Large intestine (tissue), 3 donors: ENCODE data around the gene KNDC1. TPM values are rescaled to one million over a fixed set of nuclear protein-coding genes. Genes with fewer than 3 reads are reported as not detected.

Source experiments
- DNase-seq, 2 donors: peaks; one replicate each; pipeline versions ENCODE4 v3.0.0 to v3.0.0-alpha.2; 2013
- H3K27ac ChIP-seq: one replicate; pipeline ENCODE4 v1.5.1; 2013; ENCODE audit warnings: low read length
- H3K27me3 ChIP-seq: 2 replicates; pipeline ENCODE4 v1.6.1; 2013; ENCODE audit warnings: low read length; ENCODE audit not compliant: control insufficient read depth, insufficient read depth
- H3K36me3 ChIP-seq: 2 replicates; pipeline ENCODE4 v1.6.1; 2013; ENCODE audit warnings: low read length; ENCODE audit not compliant: control insufficient read depth, insufficient read depth
- H3K4me1 ChIP-seq: one replicate; pipeline ENCODE4 v1.6.1; 2013; ENCODE audit warnings: low read length; ENCODE audit not compliant: control insufficient read depth, insufficient read depth
- H3K4me3 ChIP-seq: one replicate; pipeline ENCODE4 v1.5.1; 2013; ENCODE audit warnings: low read length
- H3K9me3 ChIP-seq: one replicate; pipeline ENCODE4 v1.6.1; 2013; ENCODE audit warnings: mild to moderate bottlenecking, low read depth, low read length, moderate library complexity; ENCODE audit not compliant: control insufficient read depth
- WGBS: methylation state at CpG from one replicate; pipeline ENCODE4 v1.1.5; 2013; ENCODE audit warnings: low lambda C conversion rate; ENCODE audit not compliant: insufficient coverage; 5-methylcytosine and 5-hydroxymethylcytosine counted together
- polyA plus RNA-seq: library from polyadenylated mRNA; unstranded; fragments of 120-200 nt; gene quantifications from one replicate; pipeline ENCODE4 v1.2.1, GENCODE V29; 2013

The KNDC1 gene
- polyA plus RNA-seq, 1 donor, result 18.8 TPM

- peak overlapping the region; percentile 54 for H3K27ac ChIP-seq
- no peaks in the 10 kb centered on the region for H3K9me3 ChIP-seq
- peaks cover 57% of the 10 kb centered on the region for H3K4me1 ChIP-seq
- H3K27me3 ChIP-seq, result peaks cover 8% of the 10 kb centered on the region
- no peaks in the 10 kb centered on the region for H3K36me3 ChIP-seq
- WGBS, result no CpG with 5 or more reads among the region's 12 CpGs
- peak overlapping the region; percentile 18 for H3K4me3 ChIP-seq
- DNase-seq, result peak in 1 of 2 donors; percentile 39
These were observed 86.2 kb downstream of the KNDC1 start for GRCh38 chr10:133246236-133246626.

GRCh38 chr10:133247681-133248333 is 87.8 kb downstream of the KNDC1 start:
- no peak for DNase-seq
- H3K4me3 ChIP-seq, result no peak overlapping the region
- WGBS, result no CpG with 5 or more reads among the region's 36 CpGs
- no peak overlapping the region for H3K27ac ChIP-seq
- peaks cover 4% of the 10 kb centered on the region for H3K27me3 ChIP-seq
- no peaks in the 10 kb centered on the region for H3K9me3 ChIP-seq
- H3K4me1 ChIP-seq, result peaks cover 42% of the 10 kb centered on the region
- H3K36me3 ChIP-seq, result no peaks in the 10 kb centered on the region

GRCh38 chr10:133248334-133248715 is 88.3 kb downstream of the KNDC1 start:
- no CpG with 5 or more reads among the region's 12 CpGs for WGBS
- H3K27me3 ChIP-seq, result peaks cover 4% of the 10 kb centered on the region
- H3K27ac ChIP-seq, result no peak overlapping the region
- H3K9me3 ChIP-seq, result no peaks in the 10 kb centered on the region
- DNase-seq, result no peak
- H3K4me1 ChIP-seq, result peaks cover 41% of the 10 kb centered on the region
- H3K4me3 ChIP-seq, result no peak overlapping the region
- no peaks in the 10 kb centered on the region for H3K36me3 ChIP-seq

- no CpG with 5 or more reads among the region's 21 CpGs for WGBS
These were observed 89.2 kb downstream of the KNDC1 start for GRCh38 chr10:133249094-133249780.

GRCh38 chr10:133249975-133250754 is 90.1 kb downstream of the KNDC1 start:
- WGBS, result 100% methylated on average over 2 of the region's 11 CpGs
- H3K27ac ChIP-seq, result no peak overlapping the region
- peaks cover 4% of the 10 kb centered on the region for H3K27me3 ChIP-seq
- H3K36me3 ChIP-seq, result no peaks in the 10 kb centered on the region
- DNase-seq, result no peak
- H3K4me3 ChIP-seq, result no peak overlapping the region
- H3K9me3 ChIP-seq, result no peaks in the 10 kb centered on the region
- peaks cover 23% of the 10 kb centered on the region for H3K4me1 ChIP-seq

More at GRCh38 chr10:133249094-133249780, 89.2 kb downstream of the KNDC1 start:
- Histone ChIP-seq H3K27ac (no peak overlapping the region), H3K27me3 (peaks cover 4% of the 10 kb centered on the region), H3K4me3 (no peak overlapping the region), H3K4me1 (peaks cover 32% of the 10 kb centered on the region), H3K9me3 (no peaks in the 10 kb centered on the region), H3K36me3 (no peaks in the 10 kb centered on the region)
- no peak for DNase-seq

GRCh38 chr10:133251388-133252222 is 91.6 kb downstream of the KNDC1 start:
- Histone ChIP-seq H3K36me3 (no peaks in the 10 kb centered on the region), H3K27ac (no peak overlapping the region), H3K9me3 (no peaks in the 10 kb centered on the region), H3K4me1 (peaks cover 9% of the 10 kb centered on the region), H3K4me3 (no peak overlapping the region), H3K27me3 (peaks cover 3% of the 10 kb centered on the region)
- no peak for DNase-seq
- WGBS, result no CpG with 5 or more reads among the region's 28 CpGs

GRCh38 chr10:133252223-133252552 is 92.2 kb downstream of the KNDC1 start:
- no CpG with 5 or more reads among the region's 12 CpGs for WGBS
- Histone ChIP-seq H3K4me1 (peaks cover 8% of the 10 kb centered on the region), H3K27ac (no peak overlapping the region), H3K9me3 (no peaks in the 10 kb centered on the region), H3K27me3 (peaks cover 3% of the 10 kb centered on the region), H3K36me3 (no peaks in the 10 kb centered on the region), H3K4me3 (no peak overlapping the region)
- DNase-seq, result no peak

- no peak overlapping the region for H3K4me3 ChIP-seq
- WGBS, result 100% methylated on average over 3 of the region's 22 CpGs
- H3K27ac ChIP-seq, result no peak overlapping the region
- peaks cover 17% of the 10 kb centered on the region for H3K4me1 ChIP-seq
- peaks cover 3% of the 10 kb centered on the region for H3K27me3 ChIP-seq
- H3K9me3 ChIP-seq, result no peaks in the 10 kb centered on the region
- no peak for DNase-seq
- H3K36me3 ChIP-seq, result no peaks in the 10 kb centered on the region
These were observed 93.4 kb downstream of the KNDC1 start for GRCh38 chr10:133253361-133253955.

GRCh38 chr10:133254421-133255120 is 94.6 kb downstream of the KNDC1 start:
- H3K27ac ChIP-seq, result no peak overlapping the region
- no peaks in the 10 kb centered on the region for H3K9me3 ChIP-seq
- H3K4me3 ChIP-seq, result no peak overlapping the region
- peaks cover 3% of the 10 kb centered on the region for H3K27me3 ChIP-seq
- no peaks in the 10 kb centered on the region for H3K36me3 ChIP-seq
- no CpG with 5 or more reads among the region's 13 CpGs for WGBS
- no peak for DNase-seq
- H3K4me1 ChIP-seq, result peaks cover 17% of the 10 kb centered on the region
